NCI-H345 treated with DMSO at 0.1 percent for 48 hours (cell line): Measurements from ENCODE around the gene TMEM86A.

Experiments used
- DNase-seq: peaks from one replicate; lab custom pipeline; 2025; ENCODE audit not compliant: unreplicated experiment; lab: John Stamatoyannopoulos, UW

The TMEM86A gene

DNA sequence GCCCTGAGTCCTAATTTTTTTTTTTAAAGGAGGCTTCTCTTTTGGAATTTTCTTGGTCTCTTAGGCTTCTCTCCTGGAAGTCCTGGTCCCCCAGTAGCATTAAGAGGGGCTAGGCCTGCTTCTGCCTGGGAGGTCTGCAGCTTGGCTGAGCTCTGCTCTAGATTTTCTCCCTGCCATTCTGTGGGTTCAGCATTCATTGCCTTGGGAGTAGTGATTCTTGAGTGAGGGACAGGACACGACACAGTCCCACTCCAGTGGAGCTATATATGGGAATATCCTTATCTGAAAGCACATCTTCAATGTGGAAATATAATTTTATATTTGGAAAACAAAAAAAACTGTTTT is 23.7 kb downstream of the TMEM86A start:
- DNase-seq: no peak

DNA sequence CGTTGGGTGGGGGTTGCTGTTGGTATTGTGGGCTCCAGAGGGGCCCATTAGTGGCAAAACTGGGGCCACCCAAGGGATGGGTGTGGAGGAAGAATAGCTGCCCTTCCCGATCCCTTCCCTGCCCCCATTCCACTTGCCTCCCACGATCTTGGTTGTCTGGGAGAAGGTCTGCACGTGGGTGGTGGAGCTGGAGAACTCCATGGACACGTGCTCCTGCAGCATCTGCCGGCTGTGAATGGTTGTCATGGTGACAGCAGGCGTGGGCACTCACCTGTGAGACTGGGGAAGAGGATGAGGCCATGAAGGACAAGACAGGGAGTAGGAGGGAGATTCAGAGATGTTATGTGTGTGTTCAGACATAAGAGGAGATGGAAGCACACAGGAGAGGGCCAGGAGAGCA is 25.4 kb downstream of the TMEM86A start:
- no peak for DNase-seq

DNA sequence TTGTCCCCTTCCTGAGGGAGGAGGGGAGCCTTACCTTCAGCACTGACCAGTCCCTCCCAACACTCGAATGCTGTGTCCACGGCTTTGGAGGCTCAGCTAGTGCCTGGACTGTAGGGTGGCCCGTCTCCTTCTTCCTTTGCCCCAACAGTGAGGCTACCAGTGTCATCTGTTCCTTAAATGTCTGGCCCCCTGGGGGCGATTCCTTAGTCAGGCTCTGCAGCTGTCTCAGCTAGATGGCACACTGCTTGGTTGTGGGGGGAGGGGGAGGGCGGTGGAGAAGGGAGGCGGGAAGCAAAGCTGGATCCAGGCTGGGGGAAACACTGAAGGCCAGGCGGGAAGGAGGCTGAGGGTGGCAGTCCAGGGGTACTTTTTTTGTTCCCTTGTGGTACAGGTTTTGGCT is 27.5 kb downstream of the TMEM86A start, which contains the start of gene IGSF22:
Gene IGSF22 (minus strand): TSS at position 149 of the 400 bp plus-strand sequence. CDS start 1,952 bp downstream, outside the sequence.
- DNase-seq: no peak

DNA sequence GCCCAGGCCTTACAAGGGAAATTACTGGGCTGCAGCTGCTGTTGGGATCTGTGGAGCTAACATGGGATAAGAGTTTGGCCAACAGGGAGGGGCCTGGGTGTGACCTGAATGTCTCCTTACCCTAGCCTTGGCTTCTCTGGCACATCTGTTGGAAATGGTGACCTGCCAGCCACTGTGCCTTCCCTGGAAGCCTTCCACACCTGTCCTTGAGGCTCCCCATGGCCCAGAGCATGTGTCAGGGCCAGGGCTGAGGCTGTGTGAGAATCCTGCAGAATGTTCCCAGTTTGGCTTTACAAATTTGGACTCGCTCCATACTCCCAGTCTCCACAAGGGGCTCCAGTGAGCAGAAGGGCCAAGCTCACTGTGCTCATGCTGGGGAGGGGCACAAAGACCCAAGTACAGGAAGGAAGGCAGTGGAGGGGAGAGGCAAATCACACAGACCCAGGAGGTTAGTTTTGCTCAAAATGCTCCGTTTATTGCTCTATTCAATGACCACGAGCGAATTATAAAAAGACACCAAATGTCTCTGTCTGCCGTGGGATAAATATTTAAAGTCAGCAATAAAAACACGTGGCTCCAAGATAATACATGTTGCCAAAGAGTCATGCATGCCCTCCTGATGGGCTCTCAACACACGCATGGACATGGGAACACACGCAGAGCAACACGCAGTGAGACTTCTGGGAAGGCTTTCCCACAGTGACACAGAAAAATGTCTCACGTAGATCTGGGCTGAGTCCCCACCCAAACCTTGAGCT is 29.1 kb downstream of the TMEM86A start:
- no peak for DNase-seq

DNA sequence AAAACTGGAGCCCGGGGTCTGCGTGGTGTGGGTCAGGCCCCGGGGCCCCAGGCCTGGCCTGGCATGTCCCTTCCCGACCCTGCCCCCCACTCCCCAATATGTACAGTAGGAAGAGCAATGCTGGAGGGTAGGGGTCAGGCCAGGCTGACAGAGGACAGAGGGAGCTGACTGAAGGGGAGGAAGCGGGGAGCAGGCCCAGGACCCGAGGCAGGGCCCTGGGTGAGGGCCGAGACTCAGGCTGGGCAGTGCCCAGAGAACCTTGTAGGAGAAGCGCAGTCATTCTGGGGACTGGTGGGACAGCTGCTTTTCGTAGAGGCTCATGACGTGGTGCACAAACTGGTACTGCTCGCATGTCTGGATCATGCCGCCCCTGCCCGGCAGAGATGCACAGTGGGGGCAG is 30.1 kb downstream of the TMEM86A start:
- DNase-seq: no peak

DNA sequence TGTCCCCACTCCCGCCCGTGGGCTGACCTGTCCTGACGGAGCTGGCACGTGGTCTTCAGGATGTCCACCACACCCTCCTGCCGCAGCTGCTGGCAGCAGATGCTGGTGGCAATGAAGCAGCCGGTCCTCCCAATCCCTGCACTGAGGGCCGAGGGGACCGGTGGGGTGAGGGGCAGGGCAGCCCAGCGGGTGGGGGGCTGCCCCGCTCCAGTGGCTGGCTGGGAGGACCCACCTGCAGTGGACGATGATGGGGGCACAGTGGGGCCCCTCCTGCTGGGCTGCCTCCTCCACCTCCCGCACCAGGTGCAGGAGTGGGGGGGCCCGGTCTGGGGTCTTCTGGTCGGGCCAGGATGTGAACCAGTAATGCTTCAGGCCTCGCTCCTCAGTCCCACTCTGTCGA is 30.8 kb downstream of the TMEM86A start:
- DNase-seq: no peak

DNA sequence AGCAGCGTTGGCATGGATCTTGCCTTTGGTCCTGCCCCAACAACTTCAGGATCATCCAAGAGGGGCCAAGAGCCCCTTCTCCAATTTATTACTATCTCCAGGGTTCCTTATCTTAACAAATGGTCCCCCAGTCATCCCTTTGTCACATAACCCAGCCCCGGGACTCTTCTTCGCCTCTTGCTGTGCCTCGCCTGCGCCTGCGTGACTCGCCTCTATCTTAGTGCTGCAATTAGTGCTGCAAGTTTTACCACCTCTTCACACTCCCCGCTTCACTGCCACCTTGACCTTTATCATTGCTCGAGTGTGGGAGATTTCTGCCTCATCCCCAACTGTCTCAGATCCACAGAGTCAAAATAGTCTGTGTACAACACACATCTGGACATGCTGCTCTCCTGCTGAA is 31.4 kb downstream of the TMEM86A start:
- no peak for DNase-seq

DNA sequence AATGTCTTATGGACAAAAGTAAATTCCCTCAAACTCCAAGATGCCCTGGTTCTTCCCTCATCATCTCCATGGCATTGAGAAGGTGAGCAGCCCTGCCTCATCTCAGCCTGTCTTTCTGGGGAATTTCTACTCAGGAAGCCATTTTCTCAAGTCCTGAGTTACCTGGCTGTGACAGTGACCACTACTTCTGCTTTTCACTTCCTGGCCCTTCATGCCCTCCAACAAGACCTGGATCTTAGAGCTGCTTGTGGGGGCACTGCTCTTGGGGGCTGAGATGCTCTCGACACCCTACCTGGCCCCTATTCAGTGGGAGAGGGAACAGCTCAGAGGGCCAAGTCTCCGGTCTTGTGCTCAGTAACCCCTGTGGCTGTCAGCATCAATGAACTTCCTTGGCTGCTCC is 32.9 kb downstream of the TMEM86A start:
- no peak for DNase-seq

DNA sequence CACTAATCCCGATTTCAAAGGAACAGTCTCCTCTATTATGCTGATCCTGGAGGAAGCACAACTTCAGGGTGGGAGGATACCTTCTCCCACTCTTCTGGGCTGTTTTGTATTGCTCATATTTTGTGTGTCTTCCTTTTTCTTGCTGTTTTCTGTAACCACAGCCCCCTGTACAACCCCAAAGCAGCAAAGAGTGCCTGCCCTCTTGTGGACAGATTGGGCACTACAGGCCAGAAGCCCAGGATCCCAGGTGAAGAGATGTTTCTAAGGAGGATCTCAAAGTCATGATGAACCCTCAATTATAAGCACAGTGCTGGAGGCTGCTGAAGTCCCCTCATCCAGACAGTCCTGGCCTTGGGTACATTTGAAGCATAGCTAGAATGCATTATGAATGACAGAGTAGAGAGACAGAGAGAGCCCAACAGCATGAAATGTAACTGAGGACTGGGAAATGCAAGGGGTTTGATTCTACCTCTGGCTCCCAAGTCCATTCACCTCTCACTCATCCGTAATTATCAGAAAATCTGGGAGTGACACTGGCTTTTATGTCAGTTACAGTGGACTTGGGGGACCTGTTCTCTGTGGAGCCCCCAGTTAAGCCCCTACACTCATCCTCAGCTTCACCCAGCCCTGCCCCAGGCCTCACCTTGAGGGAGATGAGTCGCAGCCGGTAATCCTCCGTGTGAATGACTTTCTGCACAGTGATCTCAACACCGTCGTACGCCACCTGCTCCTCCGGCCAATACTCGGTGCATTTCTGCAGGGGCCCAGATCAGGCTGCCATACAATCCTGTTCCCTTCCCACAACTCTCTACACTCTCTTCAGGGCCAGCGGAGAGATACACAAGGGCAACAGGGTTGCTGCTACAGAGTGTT is 33.6 kb downstream of the TMEM86A start:
- no peak for DNase-seq

DNA sequence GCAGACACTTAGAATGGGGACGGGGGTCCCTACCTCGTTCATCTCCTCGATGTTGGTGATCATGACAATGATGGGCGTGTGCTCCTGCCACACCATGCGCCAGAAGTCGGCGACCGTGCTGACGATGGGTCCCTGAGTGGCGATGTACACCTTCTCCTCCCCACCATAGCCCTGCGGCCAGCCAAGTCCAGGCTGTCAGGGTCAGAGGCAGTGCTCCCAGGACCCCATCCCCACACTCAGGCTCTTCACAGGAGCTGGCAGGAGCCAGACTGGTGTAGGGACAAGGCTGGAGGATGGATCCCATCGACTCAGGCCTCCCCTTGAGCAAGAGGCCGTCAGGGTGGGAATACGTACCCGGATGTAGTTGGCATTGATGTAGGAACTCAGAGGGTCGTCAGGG is 34.6 kb downstream of the TMEM86A start:
- DNase-seq: no peak

DNA sequence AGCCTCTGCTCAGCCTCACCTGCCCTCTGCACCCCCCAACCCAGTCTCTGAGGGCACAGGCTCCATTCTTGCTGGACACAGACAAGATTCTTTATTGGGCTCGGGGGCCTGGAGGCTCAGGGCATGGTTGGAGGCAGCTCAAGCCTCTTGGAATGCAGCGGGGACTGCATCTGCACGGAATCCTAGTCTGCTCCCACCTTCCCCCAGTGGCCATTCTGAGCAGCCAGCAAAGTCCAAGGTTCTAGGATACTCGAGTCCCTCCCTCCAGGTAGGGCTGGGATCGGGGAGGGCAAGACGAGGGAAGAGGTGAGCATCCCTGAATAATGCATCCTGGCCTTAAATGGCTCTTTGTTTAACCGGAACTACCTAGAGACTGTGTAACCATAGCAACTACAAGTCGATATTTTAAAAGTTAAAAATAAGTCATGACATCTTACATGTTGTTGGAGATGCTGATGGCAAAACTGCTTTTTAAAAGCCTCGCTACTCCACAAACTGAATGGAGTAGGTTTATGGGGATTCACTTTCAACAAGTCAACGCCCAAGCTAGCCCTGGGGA is 38.1 kb downstream of the TMEM86A start:
- DNase-seq: no peak

DNA sequence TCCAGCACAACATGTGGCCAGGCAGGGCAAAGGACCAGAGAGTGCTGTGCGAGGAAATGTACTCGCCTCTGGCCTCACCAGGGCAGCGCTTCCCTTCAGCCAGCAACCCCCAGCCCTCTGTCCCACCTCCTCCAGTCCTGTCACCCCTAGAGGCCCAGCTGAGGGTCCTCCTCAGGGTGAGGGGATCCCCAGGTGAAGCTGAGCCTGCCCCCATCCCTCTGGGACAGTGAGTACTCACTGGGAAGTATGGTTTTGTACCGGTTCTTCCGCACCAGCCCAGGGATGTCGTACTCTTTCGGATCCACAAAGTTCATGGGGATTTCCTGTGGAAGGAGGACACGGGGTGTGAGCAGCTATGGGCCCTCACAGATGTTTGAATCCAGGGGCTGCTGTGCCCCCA is 39.1 kb downstream of the TMEM86A start:
- no peak for DNase-seq

DNA sequence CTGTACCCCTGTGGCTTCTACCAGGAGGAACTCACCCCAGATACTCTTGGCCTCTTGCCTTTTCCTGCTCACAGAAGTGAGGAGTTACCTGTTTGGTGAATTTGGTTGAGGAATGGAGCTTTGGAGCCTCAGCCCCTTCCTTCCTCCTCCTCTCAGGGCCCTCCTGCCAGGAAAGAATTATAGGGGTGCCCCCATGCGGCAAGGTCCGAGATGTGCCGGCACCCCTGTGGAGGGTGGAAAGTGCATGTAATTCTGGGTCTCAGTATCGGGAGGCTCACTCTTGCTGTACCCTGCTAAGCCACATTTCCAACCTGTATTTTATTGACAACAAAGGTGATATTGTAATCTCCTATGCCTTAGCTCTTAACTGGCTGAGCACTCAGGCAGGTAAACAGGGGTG is 41.1 kb downstream of the TMEM86A start:
- DNase-seq: no peak

DNA sequence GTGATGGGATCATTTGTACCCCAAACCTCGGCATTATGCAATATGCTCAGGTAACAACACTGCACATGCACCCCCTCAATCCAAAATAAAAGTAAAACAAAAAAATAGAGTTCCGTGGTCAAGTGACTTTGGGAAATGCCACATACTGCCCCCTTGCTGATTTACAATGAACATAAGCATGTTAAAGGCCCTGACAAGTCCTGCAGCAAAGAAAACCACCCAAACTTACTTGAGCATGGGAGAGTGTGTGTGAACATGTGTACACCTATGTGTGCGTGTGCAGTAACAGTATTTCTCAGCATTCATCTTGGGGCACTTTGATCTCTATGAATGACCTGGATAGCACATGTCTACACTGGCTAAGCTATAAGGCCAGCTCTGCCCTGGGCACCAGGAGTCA is 43.2 kb downstream of the TMEM86A start:
- no peak for DNase-seq

DNA sequence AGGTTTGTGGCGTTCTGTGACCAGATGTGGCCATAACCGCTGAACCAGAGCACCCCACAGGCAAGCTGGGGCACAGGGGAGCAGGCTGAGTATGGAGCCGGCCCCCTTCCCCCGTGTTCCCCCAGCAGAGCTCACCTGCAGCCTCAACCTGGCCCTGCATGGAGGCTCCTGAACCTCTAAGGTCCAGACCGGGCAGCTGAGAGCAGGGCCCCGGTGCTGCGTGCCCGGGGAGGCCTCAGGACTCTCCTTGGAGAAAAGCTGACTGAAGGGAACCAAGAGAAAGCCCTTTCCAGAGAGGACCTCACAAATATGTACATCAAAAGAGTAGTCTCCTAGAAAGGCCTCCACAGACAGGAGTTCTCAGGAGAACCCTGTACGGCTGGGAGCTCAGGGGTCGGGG is 44.8 kb downstream of the TMEM86A start:
- no peak for DNase-seq

DNA sequence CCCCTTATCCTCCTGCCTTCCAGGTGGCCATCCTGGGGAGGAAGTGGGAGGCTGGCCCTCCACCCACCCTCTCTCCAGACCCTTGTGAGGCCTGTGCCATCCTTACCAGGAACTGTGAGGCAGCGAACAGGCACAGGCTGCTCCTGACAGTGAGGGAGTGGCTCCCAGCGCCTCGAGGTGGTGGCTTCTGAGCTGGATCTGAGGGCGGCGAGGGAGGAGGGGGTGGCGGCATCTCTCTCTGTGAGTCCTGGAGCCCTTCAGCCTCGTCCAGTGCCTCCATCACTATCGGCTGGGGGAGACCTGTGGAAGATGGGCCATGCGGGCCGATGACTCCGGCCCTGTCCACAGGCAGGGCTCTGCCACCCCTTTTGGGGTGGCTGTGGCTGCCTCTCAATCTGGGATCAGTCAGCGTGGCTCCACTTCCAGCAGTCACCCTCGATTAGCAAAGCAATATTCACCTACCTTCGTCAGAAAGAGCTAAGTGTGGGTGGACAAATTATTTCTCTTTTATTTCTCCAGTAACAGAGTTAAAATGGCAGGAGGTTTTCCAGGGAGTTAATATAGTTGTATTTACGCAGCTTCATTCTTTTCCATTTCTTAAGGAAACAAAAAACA is 45.4 kb downstream of the TMEM86A start:
- no peak for DNase-seq

DNA sequence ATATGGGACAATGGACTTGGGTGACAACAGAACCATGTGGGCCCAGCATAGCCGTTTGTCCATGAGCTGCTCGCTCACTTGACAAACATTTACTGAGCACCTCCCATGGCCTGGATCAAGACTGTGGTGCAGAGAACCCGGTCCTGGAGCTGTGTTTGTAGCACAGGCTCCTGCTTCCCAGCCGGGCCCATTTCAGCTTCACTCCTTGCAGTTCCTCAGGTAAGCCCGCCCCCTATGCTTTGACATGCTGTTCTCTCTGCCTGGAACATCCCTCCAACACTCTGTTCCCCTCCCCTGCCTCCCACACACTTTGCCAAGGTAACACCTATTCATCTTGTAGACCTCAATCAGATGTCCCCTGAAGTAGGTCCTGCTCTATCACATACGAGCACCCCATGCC is 46.7 kb downstream of the TMEM86A start:
- DNase-seq: no peak

DNA sequence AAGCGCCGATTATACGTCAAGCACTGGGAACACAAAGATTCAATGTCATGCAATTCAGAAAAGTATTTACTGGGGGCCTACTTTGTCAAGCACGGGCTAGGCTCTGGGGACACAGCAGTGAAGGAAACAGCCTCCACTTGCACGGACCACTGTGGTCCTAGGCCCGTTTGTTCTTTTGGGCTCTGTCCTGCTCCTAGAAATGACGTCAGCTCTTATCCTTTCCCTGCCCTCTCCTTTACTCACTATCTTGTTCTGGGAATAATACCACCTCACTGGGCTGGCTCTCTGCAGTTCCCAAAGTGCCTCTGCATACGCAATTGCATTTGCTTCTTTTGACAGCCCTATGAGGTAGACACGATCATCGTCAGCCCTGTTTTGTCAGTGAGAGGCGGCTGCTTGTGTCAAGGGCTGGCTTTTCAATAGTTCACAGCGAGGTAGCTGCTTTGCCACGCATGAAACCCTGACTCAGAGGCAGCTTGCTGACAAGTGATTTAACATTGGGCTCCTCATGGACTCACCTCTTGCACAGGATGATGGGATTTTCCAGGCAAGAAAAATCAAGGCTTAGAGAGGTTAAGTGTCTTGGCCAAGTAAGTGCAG is 50.3 kb downstream of the TMEM86A start:
- DNase-seq: no peak

DNA sequence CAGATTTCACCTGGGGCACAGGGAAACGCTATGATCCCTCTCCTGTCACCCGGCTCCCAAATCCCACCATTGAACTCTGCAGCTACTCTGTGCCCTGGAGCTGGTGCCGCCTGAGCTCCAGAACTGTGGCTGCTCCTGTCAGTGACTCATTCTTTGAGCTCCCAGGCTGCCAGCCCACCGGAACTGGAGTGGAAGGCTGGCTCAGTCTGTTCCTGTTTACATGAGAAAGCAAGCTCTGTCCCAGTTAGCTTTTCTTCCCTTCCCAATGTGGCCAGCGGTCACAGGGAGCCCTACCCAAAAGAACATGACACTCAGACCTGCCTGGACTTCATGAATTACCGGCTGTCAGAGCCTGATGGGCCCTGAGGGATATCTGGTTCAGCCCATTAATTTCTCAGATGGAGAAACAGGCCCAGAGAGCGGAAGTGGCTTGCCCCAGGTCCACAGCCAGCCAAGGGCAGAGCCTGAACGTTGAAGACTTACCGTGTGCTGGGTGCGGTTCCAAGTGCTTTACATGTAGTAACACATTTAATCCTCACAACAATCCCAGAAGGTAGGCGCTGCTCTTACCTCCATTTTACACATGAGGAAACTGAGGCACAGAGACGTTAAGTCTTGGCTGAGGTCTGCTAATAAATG is 51.2 kb downstream of the TMEM86A start:
- no peak for DNase-seq

DNA sequence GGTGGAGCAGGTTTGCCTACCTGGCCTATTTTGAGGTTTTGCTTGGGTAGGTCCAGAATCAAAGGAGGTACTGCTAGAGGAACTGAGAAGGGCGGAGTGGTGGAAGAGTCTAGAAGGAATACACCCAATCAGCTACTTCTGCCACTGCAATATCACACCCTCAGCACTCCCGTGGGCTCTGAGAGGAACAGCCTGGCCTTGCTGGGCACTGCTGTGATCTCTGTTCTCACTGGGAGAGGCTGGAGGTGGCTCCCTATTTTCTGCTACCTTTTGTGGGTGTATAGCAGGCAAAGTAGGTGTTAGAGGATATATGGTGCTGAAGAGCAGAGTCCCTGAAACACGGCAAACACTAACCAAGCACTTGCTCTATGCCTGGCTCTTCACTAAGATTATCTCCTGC is 52.4 kb downstream of the TMEM86A start:
- no peak for DNase-seq

DNA sequence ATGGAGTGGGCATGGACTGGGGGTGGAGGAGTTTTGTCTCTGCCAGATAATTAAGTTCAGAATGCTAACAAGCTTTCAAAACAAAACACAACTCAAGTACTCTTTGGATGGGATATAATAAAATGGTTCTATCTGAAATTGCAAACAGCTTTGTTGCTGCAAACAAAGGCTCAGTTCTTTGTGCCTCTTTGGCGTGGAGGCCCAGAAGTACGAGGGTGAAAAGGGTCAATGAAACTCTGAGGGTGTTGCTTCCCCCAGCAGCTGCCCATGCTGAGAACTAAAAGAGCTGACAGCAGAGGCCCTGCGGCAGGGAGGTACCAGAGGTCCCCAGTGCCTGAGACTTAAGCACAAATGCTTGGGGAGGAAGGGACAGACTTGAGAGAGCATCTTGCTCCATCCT is 53.9 kb downstream of the TMEM86A start:
- no peak for DNase-seq
